ENCODE measurements around the gene FHIT.
"Not testable (repeated sequence)": the region's sequence is repeated elsewhere in the genome, so short reads cannot be mapped to it uniquely, and the experiment has no call there.

Gene FHIT

GRCh38 chr3:59839283-59839682 lies 1412.0 kb downstream of the FHIT start:
- DNase-seq, result no peak

GRCh38 chr3:59836531-59836930 lies 1414.7 kb downstream of the FHIT start:
- DNase-seq, result no peak

- DNase-seq, result no peak
These were observed 1418.5 kb downstream of the FHIT start for GRCh38 chr3:59832702-59833101.

- DNase-seq, result no peak
These were observed 1419.0 kb downstream of the FHIT start for GRCh38 chr3:59832241-59832640.

GRCh38 chr3:59831394-59831793 lies 1419.9 kb downstream of the FHIT start:
- no peak for DNase-seq

- DNase-seq, result no peak
These were observed 1421.7 kb downstream of the FHIT start for GRCh38 chr3:59829527-59829926.

- DNase-seq, result no peak
These were observed 1426.4 kb downstream of the FHIT start for GRCh38 chr3:59824876-59825275.

GRCh38 chr3:59821274-59821673 lies 1430.0 kb downstream of the FHIT start:
- DNase-seq, result no peak

GRCh38 chr3:59820352-59820934 lies 1430.8 kb downstream of the FHIT start:
- no peak for DNase-seq

- no peak for DNase-seq
These were observed 1432.3 kb downstream of the FHIT start for GRCh38 chr3:59818919-59819300.

- no peak for DNase-seq
These were observed 1433.0 kb downstream of the FHIT start for GRCh38 chr3:59818033-59818918.

- DNase-seq, result no peak
These were observed 1433.7 kb downstream of the FHIT start for GRCh38 chr3:59817511-59817910.

- no peak for DNase-seq
These were observed 1434.9 kb downstream of the FHIT start for GRCh38 chr3:59816312-59816711.

- DNase-seq, result no peak
These were observed 1438.1 kb downstream of the FHIT start for GRCh38 chr3:59813148-59813538.

- no peak for DNase-seq
These were observed 1438.8 kb downstream of the FHIT start for GRCh38 chr3:59812237-59813147.

GRCh38 chr3:59811160-59811559 lies 1440.1 kb downstream of the FHIT start:
- no peak for DNase-seq

- no peak for DNase-seq
These were observed 1440.6 kb downstream of the FHIT start for GRCh38 chr3:59810606-59811005.

- no peak for DNase-seq
These were observed 1441.4 kb downstream of the FHIT start for GRCh38 chr3:59809710-59810444.

GRCh38 chr3:59809016-59809415 lies 1442.2 kb downstream of the FHIT start:
- no peak for DNase-seq

- DNase-seq, result no peak
These were observed 1442.8 kb downstream of the FHIT start for GRCh38 chr3:59808446-59808845.

GRCh38 chr3:59803268-59803667 lies 1448.0 kb downstream of the FHIT start:
- no peak for DNase-seq

GRCh38 chr3:59802453-59802852 lies 1448.8 kb downstream of the FHIT start:
- not testable (repeated sequence) for DNase-seq

GRCh38 chr3:59802045-59802444 lies 1449.2 kb downstream of the FHIT start:
- no peak for DNase-seq

Measured in activated CD4-positive, alpha-beta T cell treated with anti-CD3 and anti-CD28 coated beads for 4 hours (primary cell).